ENCODE measurements around the gene TSPEAR.

DNA sequence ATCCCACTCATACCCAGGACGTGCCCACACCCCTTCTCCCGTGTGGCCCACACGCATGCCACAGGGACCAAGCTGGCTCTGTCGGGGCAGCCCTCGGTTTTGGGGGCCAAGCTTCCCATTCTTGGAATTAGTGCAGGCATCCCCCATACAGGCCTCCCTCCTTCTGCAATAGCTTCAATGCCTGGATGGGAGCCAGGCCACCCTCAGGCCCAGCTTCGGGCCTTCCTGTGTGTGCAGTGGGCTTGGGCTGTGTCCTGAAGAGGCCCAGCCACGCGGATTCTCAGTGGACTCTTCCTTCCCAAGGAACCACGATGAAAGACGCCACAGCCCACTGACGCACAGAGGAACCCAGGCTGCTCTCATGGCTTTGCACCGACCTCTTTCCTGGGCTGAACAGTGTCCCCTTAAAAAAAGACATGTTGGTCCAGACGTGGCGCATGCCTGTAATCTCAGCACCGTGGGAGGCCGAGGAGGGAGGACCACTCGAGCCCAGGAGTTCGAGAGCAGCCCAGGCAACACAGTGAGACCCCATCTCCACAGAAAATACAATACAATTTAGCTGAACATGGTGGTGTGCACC is 61.8 kb downstream of the TSPEAR start:
- TF ChIP-seq EP300 (IDR thresholded peaks at IDR 0.05) (no peak), CTCF (IDR thresholded peaks at IDR 0.05) (no peak), POLR2A (IDR thresholded peaks at IDR 0.05) (no peak)
